Thymus (tissue), 11 donors: ENCODE measurements around the gene ZNF786. TPM values are rescaled to one million over a fixed set of nuclear protein-coding genes. Genes with fewer than 3 reads are reported as not detected.
A peak's percentile ranks its signal among the peaks of the same experiment; 100 is the strongest.

ENCODE experiments used
- DNase-seq, 9 donors: peaks; one replicate each; pipeline ENCODE4 v3.0.0-alpha.2; 2013; ENCODE audit warnings: low spot score in 9 of 9, low read depth in 6 of 9, missing footprints in 1 of 9
- H3K27ac ChIP-seq, 2 donors: one replicate each; pipeline ENCODE4 v1.5.1; 2013; ENCODE audit warnings: control low read depth in 1 of 2, low read depth in 1 of 2, low read length in 1 of 2, mild to moderate bottlenecking in 1 of 2, moderate library complexity in 1 of 2
- H3K27me3 ChIP-seq, 2 donors: one replicate each; pipeline ENCODE4 v1.5.1; 2013; ENCODE audit warnings: low read length in 1 of 2; ENCODE audit not compliant: control insufficient read depth in 2 of 2, insufficient read depth in 1 of 2
- H3K36me3 ChIP-seq, 2 donors: one replicate each; pipeline ENCODE4 v1.5.1; 2013; ENCODE audit warnings: low read length in 1 of 2, mild to moderate bottlenecking in 1 of 2, moderate library complexity in 1 of 2; ENCODE audit not compliant: control insufficient read depth in 2 of 2, insufficient read depth in 2 of 2
- H3K4me1 ChIP-seq, 2 donors: one replicate each; pipeline ENCODE4 v1.5.1; 2013; ENCODE audit warnings: low read length in 2 of 2; ENCODE audit not compliant: control insufficient read depth in 2 of 2, insufficient read depth in 2 of 2
- H3K4me3 ChIP-seq, 2 donors: one replicate each; pipeline ENCODE4 v1.5.1; 2013; ENCODE audit warnings: low read length in 2 of 2, control low read depth in 1 of 2, mild to moderate bottlenecking in 1 of 2
- H3K9me3 ChIP-seq, 2 donors: one replicate each; pipeline ENCODE4 v1.5.1; 2013; ENCODE audit warnings: low read length in 1 of 2, mild to moderate bottlenecking in 1 of 2; ENCODE audit not compliant: control insufficient read depth in 2 of 2, insufficient read depth in 1 of 2
- WGBS: extraction: QIAGEN DNeasy Blood & Tissue Kit; methylation state at CpG from one replicate; pipeline ENCODE4 v1.1.7; 2013; 5-methylcytosine and 5-hydroxymethylcytosine counted together
- polyA plus RNA-seq: library from polyadenylated mRNA; stranded (reverse); fragments of 200-250 nt; gene quantifications from one replicate; pipeline ENCODE4 v1.2.3, GENCODE V29; 2013
- total RNA-seq: library from RNA; stranded (reverse); fragments of 120-200 nt; gene quantifications from one replicate; pipeline ENCODE4 v1.2.4, GENCODE V29; 2013
- donor health status: healthy.

The ZNF786 gene
- total and polyA plus RNA-seq, 2 donors: 7.1 to 10.5 TPM

DNA sequence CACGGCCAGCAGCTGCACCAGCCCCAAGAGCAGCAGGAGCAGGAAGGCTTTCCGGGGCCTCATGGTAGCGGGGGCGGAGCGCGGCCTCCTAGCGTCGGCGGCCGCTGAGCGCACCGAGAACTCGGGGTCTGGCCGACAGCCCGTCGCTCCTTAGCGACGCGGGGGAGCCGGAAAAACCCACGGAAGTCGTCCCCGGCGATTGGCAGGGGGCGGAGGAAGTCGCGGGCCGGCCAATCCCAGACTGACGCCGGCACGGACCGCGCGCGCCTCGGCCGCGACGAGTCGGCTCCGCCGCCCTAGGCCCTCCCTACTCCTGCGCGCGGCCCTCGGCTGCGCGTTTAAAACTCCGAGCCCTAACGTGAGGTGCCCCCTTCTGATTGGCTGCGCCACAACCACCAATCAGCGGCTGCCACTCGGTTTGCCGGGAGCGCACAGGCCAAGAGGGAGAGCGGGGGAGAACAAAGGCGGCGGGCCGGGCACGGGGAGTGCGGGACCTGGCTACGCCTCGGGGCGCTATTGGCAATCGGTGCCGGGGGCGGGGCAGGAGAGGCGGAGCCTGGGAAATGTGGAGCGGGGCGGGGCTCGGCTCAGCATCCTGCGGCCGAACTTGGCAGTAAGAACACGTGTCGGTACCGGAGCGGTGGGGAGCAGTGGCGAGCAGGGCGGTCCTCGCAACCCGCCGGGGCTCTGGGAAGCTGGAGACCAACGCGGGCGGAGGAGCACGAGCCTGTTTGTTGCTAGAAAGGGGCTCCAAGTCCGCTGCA lies 62.0 kb downstream of the ZNF786 start, which contains the start of gene PDIA4:
Gene PDIA4 (minus strand): TSS at position 160 of the 764 bp plus-strand sequence. CDS start 97 bp downstream, at position 63.
- DNase-seq: peak; percentile 93 to 99 (median 98)
- H3K36me3 ChIP-seq: peaks cover 0 to 11% of the 10 kb centered on the region in 2 donors
- H3K27me3 ChIP-seq: no peaks in the 10 kb centered on the region
- no peaks in the 10 kb centered on the region for H3K9me3 ChIP-seq
- peak within 1 kb of the TSS; percentile 76 to 85 for H3K4me3 ChIP-seq
- H3K27ac ChIP-seq: peak within 1 kb of the TSS; percentile 87
- H3K4me1 ChIP-seq: peaks cover 8 to 33% of the 10 kb centered on the region in 2 donors
- under 1% methylated on average over 87 of the region's 87 CpGs for WGBS

DNA sequence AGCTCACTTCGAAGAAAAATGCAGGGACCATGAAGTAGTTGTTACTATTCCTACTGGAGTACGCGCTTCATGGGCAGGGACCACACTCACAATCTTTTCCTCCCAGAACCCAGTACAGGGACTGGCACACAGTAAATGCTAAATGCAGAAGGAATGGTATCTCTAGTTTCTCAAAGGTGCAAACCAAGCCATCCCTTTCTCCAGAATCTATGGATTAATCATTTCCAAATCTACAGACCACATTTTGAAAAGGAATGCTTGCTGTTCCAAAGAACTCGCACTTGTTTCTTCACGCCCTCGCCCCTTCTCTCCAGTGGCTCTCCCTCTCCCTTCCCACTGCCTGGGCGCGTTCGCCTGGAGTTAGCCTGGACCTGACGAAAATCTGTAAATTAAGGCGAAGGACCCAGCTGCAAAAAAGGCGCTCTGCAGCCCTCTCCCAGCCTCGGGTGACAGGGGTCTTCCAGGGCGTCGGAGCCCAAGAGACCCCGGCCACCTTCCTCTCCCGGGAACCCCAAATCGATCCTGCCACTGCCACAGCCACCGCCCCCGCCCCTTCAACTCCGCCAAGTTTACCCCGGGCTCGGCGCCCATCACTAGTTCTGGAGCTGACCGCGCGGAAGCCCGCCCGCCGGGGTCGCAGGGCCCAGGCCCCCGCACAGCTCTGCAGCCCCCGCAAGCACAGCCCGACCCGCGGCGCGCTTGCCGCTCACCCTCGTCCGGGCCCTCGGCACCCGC lies 62.7 kb downstream of the ZNF786 start:
- 2% methylated on average over 43 of the region's 43 CpGs for WGBS
- Histone ChIP-seq H3K27ac (peak overlapping the region; percentile 87), H3K4me3 (peak overlapping the region; percentile 76 to 85), H3K4me1 (peaks cover 8 to 33% of the 10 kb centered on the region in 2 donors), H3K36me3 (peaks cover 0 to 17% of the 10 kb centered on the region in 2 donors), H3K9me3 (no peaks in the 10 kb centered on the region), H3K27me3 (no peaks in the 10 kb centered on the region)
- DNase-seq: peak in 2 of 9 donors; percentile 7 to 32

DNA sequence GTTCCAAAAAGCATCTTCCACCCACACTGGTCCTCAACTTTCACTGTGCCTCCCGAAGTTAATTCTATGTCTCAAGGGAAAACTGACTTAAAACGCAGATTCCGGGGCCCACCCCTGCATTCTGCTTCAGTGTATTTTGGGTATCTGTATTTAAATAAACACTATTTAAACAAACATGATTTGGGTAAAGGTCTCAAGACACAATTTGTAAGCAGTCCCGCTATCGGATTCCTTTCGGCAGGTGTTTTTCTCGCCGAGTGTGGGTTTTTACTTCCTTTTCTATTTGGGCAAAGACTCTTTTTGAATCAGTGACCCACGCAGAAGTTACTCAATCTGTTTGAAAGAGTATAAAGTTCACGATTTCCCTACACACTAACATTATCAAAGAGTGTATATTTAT lies 63.5 kb downstream of the ZNF786 start:
- 43% methylated on average over 10 of the region's 10 CpGs for WGBS
- no peak overlapping the region for H3K27ac ChIP-seq
- H3K4me1 ChIP-seq: peaks cover 8 to 33% of the 10 kb centered on the region in 2 donors

DNA sequence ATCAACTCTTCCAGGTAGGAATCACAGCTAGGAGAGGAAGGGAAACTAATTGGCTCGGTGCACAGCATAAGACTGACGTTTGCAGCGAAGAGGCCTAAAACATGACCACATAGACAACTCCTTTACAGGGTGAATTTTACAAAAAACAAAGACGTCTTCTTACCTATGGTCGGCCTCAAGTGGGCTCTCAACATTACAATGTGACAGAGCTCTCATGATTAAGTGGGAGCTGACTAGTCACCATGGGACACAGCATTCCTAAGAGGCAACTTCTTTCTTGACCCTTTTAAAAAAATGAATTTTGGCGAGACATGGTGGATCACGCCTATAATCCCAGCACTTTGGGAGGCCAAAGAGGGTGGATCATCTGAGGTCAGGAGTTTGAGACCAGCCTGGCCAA lies 66.9 kb downstream of the ZNF786 start:
- no peaks in the 10 kb centered on the region for H3K9me3 ChIP-seq
- no peak overlapping the region for H3K27ac ChIP-seq
- peaks cover 8 to 26% of the 10 kb centered on the region in 2 donors for H3K4me1 ChIP-seq
- no peaks in the 10 kb centered on the region for H3K27me3 ChIP-seq
- peaks cover 15 to 43% of the 10 kb centered on the region in 2 donors for H3K36me3 ChIP-seq
- no peak for DNase-seq
- WGBS: 83% methylated on average over 7 of the region's 7 CpGs
- no peak overlapping the region for H3K4me3 ChIP-seq

More for the DNA sequence above, 63.5 kb downstream of the ZNF786 start:
- Histone ChIP-seq H3K36me3 (peaks cover 4 to 24% of the 10 kb centered on the region in 2 donors), H3K9me3 (no peaks in the 10 kb centered on the region), H3K27me3 (no peaks in the 10 kb centered on the region), H3K4me3 (peak overlapping the region in 1 of 2 donors; percentile 85)
- DNase-seq: peak in 1 of 9 donors; percentile 28

DNA sequence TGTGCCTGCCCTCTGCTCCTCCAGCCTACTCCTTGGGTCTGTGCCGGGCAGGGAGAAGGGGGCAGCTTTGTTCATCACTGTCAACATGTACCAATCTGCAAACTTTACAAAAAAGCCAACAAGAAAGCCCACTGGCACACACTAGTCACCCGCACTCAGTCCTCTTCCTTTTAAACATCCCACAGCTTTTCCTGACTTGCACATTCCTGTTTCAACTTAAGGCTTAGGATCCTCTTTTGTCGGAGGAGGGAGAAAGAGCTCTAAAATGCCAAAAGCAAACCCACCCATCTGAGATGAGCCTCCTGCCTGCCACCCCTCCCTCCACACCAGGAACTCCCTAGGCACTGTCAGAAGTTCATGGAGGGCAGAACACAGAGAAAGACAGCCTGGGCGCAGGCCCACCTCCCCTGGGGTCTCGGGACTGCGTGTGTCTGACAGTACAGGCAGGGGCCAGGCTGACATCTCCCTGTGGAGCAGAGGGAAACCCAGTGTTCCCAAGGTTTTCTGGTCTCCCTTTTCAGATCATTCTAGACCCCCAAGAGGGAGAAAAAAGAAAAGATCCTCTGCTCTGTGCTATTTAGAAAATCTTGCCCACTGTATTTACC lies 67.7 kb downstream of the ZNF786 start:
- Histone ChIP-seq H3K36me3 (peaks cover 18 to 45% of the 10 kb centered on the region in 2 donors), H3K27me3 (no peaks in the 10 kb centered on the region), H3K9me3 (no peaks in the 10 kb centered on the region), H3K4me3 (no peak overlapping the region), H3K4me1 (peaks cover 8 to 26% of the 10 kb centered on the region in 2 donors), H3K27ac (no peak overlapping the region)
- WGBS: 96% methylated on average over 6 of the region's 6 CpGs
- no peak for DNase-seq

DNA sequence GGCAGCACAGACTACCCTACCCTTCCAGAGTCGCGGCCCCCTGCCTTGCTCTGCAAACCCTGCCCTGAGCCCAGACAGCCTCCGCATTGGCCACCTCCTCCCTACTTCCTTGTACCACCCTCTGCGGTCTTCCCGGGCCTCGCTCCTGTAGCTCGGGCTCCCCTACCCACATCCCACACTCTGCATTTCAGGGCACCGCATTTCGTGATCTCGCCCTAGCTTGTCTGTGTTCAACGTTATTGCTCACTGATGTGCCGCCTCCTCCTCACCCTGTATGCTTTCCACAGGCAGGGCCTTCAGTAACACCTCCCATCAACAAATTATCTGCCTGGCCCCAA lies 68.8 kb downstream of the ZNF786 start:
- Histone ChIP-seq H3K27ac (no peak overlapping the region), H3K36me3 (peaks cover 28 to 55% of the 10 kb centered on the region in 2 donors), H3K4me1 (peaks cover 5 to 16% of the 10 kb centered on the region in 2 donors), H3K9me3 (no peaks in the 10 kb centered on the region), H3K27me3 (no peaks in the 10 kb centered on the region), H3K4me3 (no peak overlapping the region)
- WGBS: 94% methylated on average over 12 of the region's 12 CpGs
- DNase-seq: no peak

DNA sequence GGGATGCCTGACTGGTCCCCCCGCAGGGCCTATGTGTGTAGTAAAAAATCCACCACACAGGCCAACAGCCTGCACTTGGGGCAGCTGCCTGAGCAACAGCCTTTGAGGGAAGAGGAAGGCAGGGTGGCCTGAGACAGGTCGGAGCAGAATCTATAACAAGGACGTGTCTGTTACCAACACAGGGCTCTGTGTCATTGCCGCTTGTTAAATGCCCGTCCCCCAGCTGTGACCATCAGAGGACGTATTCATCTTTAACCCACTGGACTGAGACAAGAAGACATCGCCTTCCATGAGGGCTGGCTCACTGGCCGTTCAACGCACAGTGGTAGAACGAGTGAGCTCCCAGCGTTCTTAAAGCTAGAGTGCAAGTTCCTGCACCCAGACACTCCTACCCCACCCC lies 70.0 kb downstream of the ZNF786 start:
- no peak overlapping the region for H3K4me3 ChIP-seq
- no peaks in the 10 kb centered on the region for H3K27me3 ChIP-seq
- no peaks in the 10 kb centered on the region for H3K9me3 ChIP-seq
- peaks cover 0 to 5% of the 10 kb centered on the region in 2 donors for H3K4me1 ChIP-seq
- 98% methylated on average over 11 of the region's 11 CpGs for whole genome bisulfite sequencing
- DNase-seq: no peak
- no peak overlapping the region for H3K27ac ChIP-seq
- peaks cover 33 to 67% of the 10 kb centered on the region in 2 donors for H3K36me3 ChIP-seq
